GM12865 (cell line): Measurements from ENCODE around the gene CRADD.
"Not testable (repeated sequence)": the region's sequence is repeated elsewhere in the genome, so short reads cannot be mapped to it uniquely, and the experiment has no call there.

ENCODE experiments used
- DNase-seq: peaks from one replicate; pipeline ENCODE4 v3.0.0; 2010; ENCODE audit warnings: low read depth
- H3K4me3 ChIP-seq: 2 replicates; pipeline ENCODE4 v1.5.1; 2011; ENCODE audit warnings: mild to moderate bottlenecking, low read depth, low read length, control low read depth
- CTCF ChIP-seq: IDR thresholded peaks from 2 replicates; pipeline ENCODE4 v1.5.1; 2011; ENCODE audit warnings: low read length, control low read depth, low read depth, inconsistent platforms; ENCODE audit not compliant: insufficient read depth; ENCODE audit errors: missing control alignments

The CRADD gene

GRCh38 chr12:93795352-93795751 lies 118.2 kb downstream of the CRADD start:
- no peak for TF ChIP-seq CTCF
- DNase-seq: no peak
- H3K4me3 ChIP-seq: no peak overlapping the region

DNA sequence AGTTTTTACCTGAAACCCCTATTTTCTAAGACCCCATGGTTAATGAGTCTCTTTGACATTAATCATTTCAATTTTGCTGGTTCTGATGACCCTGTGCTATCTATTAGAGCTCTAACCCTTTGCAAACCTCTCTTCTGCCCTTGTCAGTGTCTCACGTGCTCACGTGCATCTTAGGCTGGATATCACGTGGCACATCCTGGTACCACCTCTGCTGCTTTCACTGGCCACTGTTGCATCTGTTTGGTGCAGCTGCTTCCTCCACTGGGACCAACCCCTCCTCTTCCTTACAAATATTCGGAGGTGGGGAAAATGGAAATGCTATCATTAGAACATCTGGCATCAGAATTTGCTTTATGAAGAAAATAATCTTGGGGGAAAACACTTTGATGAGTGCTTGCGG lies 119.6 kb downstream of the CRADD start:
- TF ChIP-seq CTCF: no peak
- DNase-seq: no peak
- no peak overlapping the region for H3K4me3 ChIP-seq

- DNase-seq: peak; percentile 3
- TF ChIP-seq CTCF: no peak
- H3K4me3 ChIP-seq: no peak overlapping the region
Observed at GRCh38 chr12:93798279-93799151, 121.3 kb downstream of the CRADD start.

DNA sequence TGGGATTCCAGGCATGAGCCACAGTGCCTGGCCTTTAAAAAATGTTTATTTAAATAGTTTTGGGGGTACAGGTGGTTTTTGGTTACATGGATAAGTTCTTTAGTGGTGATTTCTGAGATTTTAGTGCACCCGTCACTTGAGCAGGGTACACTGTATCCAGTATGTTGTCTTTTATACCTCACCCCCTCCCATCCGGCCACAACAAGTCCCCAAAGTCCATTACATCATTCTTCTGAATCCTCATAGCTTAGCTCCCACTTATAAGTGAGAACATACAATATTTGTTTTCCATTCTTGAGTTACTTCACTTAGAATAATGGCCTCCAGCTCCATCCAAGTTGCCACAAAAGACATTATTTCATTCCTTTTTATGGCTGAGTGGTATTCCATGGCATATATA lies 124.5 kb downstream of the CRADD start:
- DNase-seq, H3K4me3 ChIP-seq: not testable (repeated sequence)

DNA sequence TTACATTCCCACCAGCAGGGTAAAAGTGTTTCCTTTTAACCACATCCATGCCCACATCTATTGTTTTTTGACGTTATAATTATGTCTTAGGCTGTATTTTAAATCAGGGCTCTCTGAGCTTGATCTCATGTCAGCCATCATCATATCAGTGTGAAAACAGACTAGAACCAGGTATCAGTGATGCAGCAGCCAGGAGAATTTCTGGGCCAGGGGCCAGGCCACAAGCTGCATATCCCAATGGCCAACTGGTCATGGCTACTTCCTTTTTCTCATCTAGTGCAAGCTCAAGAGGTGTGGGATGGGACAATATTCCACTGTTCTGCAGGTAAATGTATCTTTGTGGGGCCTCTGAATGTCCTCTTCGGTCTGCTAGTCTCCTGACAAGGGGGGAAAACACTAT lies 125.1 kb downstream of the CRADD start:
- H3K4me3 ChIP-seq: no peak overlapping the region
- no peak for DNase-seq
- no peak for TF ChIP-seq CTCF

- no peak for DNase-seq
- TF ChIP-seq CTCF: no peak
- H3K4me3 ChIP-seq: no peak overlapping the region
Observed at GRCh38 chr12:93802698-93803423, 125.7 kb downstream of the CRADD start.

GRCh38 chr12:93803424-93803807 lies 126.2 kb downstream of the CRADD start:
- no peak overlapping the region for H3K4me3 ChIP-seq
- DNase-seq: no peak
- TF ChIP-seq CTCF: no peak
